ENCODE data around the gene UNKL. TPM values are rescaled to one million over a fixed set of nuclear protein-coding genes. Genes with fewer than 3 reads are reported as not detected.

Gene UNKL
- total RNA-seq, 2 experiments from 2014 or later = 22.6 to 24.2 TPM

DNA sequence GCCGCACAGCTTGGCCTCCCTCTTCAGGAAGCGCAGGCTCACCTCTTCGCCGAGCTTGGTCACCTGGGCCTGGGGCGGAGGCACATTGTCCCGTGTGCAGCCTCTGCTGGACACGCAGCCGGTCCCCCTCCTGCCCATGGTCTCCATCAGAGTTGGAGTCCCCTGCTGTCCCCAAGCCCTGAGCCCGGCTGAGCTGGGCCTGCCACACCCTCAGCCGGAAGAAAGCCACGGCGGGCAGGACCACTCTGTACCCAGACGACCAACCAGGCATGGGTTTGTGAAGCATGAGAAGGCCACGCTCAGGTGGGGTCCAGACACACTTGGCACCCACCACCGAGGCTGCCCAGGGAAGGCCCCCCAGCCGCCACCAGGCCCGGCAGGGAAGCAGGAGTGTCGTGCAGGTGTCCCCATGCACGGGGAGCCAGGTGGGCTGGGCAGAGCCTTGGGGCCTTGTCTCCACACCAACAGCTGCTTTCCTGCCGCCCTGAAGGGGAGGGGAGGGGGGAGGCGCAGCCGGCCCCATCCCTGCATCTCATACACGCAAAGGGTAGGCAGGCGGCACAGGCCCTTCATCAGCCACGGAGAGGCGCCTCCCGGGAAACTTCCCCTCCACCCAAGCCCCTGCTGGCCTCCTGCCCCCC lies 24.7 kb upstream of the UNKL start:
- no peaks in the 10 kb centered on the region for H3K36me3 Mint-ChIP-seq
- no peak overlapping the region for H3K4me3 Mint-ChIP-seq
- no peaks in the 10 kb centered on the region for H3K9me3 Mint-ChIP-seq
- no peak overlapping the region for H3K27ac Mint-ChIP-seq
- no peaks in the 10 kb centered on the region for H3K4me1 Mint-ChIP-seq
- no peak for DNase-seq
- no peaks in the 10 kb centered on the region for H3K27me3 Mint-ChIP-seq

DNA sequence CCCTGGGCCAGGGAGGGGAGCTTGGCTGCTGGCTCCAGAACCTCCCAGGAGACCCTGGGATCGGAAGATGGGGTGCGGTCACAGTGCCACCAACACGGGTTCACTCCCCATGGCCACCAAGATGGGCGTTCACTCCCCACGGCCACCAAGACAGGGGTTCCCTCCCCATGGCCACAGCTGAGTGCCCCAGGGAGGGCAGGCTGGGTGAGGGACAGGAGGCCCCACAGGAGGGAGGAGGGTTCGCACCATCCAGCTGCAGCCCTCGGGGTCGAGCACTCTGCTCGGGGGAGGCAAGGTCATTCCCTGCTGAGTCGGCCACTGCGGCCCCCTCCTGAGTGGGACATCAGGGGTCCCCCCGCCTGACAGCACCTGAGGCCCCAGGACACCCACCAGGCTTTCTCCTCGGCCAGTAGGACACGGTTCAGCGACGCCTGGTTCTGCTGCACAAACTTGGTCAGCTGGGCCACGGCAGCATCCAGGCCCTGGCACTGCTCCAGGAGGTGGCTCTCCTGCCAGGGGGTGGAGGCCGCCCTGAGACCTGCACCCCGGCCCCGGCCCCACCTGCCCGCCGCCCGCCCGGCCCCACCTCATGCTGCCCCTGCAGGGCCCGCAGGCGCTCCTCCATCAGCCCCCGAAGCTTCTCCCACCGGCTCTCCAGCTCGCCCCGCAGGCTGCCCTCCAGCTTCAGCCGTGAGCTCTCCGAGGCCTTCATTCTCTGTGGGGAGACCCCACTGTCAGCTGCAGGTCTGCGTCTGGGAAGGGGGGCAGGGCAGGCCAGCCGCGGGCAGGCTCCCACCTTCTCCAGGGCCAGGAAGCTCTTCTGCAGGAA lies 23.9 kb upstream of the UNKL start:
- H3K4me1 Mint-ChIP-seq = no peaks in the 10 kb centered on the region
- no peaks in the 10 kb centered on the region for H3K27me3 Mint-ChIP-seq
- no peak overlapping the region for H3K27ac Mint-ChIP-seq
- no peak for DNase-seq
- H3K4me3 Mint-ChIP-seq = no peak overlapping the region
- no peaks in the 10 kb centered on the region for H3K9me3 Mint-ChIP-seq
- no peaks in the 10 kb centered on the region for H3K36me3 Mint-ChIP-seq

DNA sequence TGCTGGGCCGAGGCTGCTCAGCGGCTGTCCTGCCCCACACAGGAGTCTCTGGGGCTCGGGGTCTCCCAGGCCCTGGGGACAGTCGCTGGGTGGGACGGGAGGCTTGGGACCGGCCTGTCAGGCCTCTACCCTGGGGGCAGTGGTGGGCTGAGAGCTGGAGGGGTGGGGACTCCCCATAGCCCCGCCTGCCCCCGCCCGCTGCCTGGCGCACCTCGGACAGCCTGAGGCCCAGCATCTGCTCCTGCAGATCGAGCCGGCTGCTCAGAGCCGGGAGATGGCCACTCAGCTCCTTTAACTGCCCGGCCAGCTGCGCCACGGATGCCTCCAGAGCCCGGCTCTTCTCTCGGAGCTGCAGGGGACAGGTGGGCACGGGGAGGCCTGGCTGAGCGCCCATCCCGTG lies 23.1 kb upstream of the UNKL start:
- Mint-ChIP-seq H3K27ac (no peak overlapping the region), H3K9me3 (no peaks in the 10 kb centered on the region), H3K4me3 (no peak overlapping the region), H3K36me3 (no peaks in the 10 kb centered on the region), H3K27me3 (no peaks in the 10 kb centered on the region), H3K4me1 (no peaks in the 10 kb centered on the region)
- no peak for DNase-seq

DNA sequence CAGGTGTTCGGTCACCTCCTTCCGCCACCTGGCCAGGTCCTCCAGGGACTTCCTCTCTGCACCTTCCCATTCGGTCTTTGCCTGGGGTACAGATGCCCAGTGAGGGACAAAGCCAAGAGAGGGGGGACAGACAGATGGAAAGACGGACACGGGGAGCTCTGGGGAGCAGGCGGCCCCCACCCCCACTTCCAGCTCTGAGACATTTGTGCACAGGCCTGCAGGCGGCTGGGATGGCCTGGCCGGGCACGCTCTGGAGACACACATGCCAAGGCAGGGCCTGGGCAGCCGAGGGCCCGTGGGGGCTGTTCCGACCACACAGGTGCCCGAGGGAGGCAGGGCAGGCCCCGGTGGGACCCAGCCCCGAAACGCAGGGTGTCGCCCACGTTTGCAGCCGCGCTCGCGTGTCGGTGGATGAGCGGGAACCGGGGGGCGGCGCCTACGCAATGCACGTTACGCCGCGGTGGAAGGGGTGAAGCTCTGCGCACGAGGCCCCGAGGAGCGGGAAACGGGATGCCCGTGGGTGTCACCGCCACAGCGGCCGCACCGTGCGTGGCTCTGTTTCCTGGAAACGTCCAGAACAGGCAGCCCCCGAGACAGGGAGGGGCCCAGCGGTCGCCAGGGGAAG lies 22.3 kb upstream of the UNKL start:
- Mint-ChIP-seq H3K27me3 (no peaks in the 10 kb centered on the region), H3K27ac (no peak overlapping the region), H3K9me3 (no peaks in the 10 kb centered on the region), H3K4me3 (no peak overlapping the region), H3K4me1 (no peaks in the 10 kb centered on the region), H3K36me3 (no peaks in the 10 kb centered on the region)
- no peak for DNase-seq

DNA sequence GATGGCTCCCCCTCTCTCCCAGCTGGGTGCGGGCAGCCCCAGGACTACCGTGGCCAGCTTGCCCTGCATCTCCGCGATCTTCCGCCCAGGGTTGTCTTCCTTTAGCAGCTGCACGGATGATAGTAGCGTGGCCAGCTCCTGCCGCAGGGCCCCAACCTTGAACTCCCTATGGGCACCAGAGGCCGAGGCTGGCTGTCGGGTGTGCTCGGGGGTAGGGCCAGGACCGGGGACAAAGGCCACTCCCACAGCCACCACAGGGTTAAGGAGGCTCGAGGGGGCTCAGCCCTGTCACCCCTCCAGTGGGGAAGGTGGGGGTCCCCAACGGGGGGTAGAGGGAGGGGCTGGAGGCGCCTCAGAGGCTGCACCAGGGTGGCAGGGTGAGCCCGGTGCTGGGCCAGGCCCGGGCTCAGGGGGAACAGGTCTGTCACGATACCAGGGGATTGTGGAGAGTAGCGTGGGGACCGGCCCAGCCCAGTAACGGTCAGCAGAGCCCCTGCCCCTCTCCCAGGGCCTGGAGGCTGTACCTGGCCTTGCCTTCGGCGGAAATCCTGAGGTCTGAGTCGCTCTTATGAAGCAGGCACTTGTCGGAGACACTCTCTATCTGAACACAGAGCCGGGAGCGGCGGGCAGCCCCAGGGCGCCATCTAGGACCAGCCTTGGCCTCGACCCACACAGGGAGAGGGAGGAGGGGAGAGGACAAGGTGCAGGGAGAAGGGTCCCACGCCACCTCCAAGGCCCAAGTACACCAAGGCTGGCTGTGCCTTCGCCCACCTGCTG lies 21.6 kb upstream of the UNKL start:
- no peak overlapping the region for H3K4me3 Mint-ChIP-seq
- H3K9me3 Mint-ChIP-seq = no peaks in the 10 kb centered on the region
- no peaks in the 10 kb centered on the region for H3K27me3 Mint-ChIP-seq
- H3K4me1 Mint-ChIP-seq = no peaks in the 10 kb centered on the region
- no peaks in the 10 kb centered on the region for H3K36me3 Mint-ChIP-seq
- no peak for DNase-seq
- no peak overlapping the region for H3K27ac Mint-ChIP-seq

DNA sequence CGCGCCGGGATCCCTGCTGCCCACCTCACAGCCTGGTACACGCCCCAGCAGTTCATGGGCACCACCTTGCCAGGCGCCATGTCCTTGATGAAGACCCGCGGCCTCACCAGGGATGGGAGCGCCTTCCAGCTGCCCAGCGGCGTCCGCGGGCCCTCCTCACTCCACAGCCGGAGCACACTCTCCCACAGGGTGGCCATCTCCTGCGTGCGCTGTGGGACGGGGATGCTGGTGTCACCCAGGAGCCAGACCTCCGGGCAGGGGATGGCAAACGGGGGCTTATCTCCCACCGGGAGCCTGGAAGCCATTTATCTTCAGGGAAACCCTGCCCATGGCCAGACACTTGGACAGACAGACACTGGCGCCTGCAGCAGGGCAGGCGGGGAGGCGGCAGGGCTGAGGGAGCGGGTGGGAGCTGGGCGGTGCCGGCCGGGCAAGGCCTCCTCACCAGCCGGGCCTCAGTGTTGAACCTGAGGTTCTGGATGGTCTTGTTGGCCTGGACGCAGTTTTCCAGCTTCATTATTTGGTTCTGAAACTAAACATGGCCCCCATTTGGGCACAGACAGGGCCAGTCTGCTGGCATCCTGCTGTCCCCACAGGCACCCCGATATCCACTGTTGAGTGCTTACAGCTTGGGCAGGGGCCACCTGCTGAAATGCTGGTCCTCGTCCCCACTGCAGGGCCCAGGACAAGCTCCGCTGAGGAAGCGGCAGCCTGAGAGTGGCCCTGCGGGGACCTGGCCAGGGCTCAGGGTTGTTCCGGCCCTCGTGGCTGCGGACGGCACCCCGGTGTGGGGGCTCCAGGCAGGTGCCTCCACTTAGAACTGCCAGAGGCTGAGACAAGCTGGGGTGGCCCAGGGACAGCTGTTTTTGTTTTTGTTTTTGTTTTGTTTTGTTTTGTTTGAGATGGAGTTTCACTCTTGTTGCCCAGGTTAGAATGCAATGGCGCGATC lies 20.4 kb upstream of the UNKL start:
- no peaks in the 10 kb centered on the region for H3K27me3 Mint-ChIP-seq
- H3K36me3 Mint-ChIP-seq = no peaks in the 10 kb centered on the region
- no peak overlapping the region for H3K27ac Mint-ChIP-seq
- no peaks in the 10 kb centered on the region for H3K4me1 Mint-ChIP-seq
- no peak for DNase-seq
- H3K4me3 Mint-ChIP-seq = no peak overlapping the region
- H3K9me3 Mint-ChIP-seq = no peaks in the 10 kb centered on the region

DNA sequence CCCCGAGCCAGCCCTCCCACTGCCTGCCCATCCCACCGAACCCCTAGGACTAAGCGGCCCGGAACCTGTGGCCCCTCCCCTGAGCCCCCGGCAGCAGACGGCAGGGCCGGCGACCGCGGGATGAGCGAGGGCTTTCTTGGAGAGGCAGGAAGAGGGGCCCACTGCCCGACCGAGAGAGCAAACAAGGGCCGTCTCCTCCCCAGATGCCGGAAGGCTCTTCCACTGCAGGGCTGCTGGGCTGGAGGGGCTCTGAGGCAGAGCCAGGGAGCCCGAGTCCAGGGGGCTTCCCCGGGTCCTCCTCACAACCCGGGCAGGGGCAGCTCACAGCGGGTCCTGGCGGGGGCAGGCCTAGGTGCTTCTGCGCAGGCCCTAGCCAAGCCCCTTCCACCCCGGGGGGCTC lies 19.3 kb upstream of the UNKL start:
- H3K27me3 Mint-ChIP-seq = no peaks in the 10 kb centered on the region
- no peaks in the 10 kb centered on the region for H3K9me3 Mint-ChIP-seq
- no peak for DNase-seq
- no peaks in the 10 kb centered on the region for H3K36me3 Mint-ChIP-seq
- no peaks in the 10 kb centered on the region for H3K4me1 Mint-ChIP-seq
- H3K4me3 Mint-ChIP-seq = no peak overlapping the region
- H3K27ac Mint-ChIP-seq = no peak overlapping the region

DNA sequence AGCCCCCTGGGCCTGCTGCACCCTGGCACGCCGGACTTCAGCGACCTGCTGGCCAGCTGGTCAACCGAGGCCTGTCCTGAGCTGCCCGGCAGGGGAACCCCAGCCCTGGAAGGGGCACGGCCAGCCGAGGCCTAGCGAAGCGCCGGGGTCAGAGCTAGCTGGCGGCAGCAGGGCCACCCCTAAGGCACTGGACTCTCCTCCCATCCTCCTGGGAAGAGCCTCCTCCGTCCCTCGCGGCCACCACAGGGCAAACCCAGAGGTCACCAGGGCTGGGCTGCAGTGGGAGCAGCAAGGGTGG lies 18.7 kb upstream of the UNKL start:
- Mint-ChIP-seq H3K4me3 (no peak overlapping the region), H3K4me1 (no peaks in the 10 kb centered on the region), H3K9me3 (no peaks in the 10 kb centered on the region), H3K27ac (no peak overlapping the region), H3K36me3 (no peaks in the 10 kb centered on the region), H3K27me3 (no peaks in the 10 kb centered on the region)
- DNase-seq = no peak

DNA sequence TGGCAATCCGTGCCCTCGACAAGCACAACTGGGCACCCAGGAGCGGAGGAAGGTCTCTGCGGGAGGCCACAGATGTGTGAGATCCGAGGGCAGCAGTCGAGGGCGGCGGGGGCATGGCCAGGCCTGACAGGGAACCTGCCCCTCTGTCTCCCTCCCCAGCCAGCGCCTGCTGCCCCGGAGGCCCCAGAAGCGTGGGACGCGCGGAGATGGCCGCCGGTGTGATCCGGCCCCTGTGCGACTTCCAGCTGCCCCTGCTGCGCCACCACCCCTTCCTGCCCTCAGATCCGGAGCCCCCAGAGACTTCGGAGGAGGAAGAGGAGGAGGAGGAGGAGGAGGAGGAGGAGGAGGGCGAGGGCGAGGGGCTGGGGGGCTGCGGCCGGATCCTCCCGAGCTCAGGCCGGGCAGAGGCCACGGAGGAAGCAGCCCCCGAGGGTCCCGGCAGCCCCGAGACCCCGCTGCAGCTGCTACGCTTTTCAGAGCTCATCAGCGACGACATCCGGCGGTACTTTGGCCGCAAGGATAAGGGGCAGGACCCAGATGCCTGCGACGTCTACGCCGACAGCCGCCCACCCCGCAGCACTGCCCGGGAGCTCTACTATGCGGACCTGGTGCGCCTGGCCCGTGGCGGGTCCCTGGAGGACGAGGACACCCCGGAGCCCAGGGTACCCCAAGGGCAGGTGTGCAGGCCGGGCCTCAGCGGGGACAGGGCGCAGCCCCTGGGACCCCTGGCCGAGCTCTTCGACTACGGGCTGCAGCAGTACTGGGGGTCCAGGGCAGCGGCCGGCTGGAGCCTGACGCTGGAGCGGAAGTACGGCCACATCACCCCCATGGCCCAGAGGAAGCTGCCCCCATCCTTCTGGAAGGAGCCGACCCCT lies 18.1 kb upstream of the UNKL start:
- H3K27ac Mint-ChIP-seq = peak overlapping the region; percentile 78
- H3K9me3 Mint-ChIP-seq = no peaks in the 10 kb centered on the region
- H3K4me1 Mint-ChIP-seq = no peaks in the 10 kb centered on the region
- H3K36me3 Mint-ChIP-seq = no peaks in the 10 kb centered on the region
- H3K27me3 Mint-ChIP-seq = no peaks in the 10 kb centered on the region
- no peak for DNase-seq
- H3K4me3 Mint-ChIP-seq = peak overlapping the region; percentile 69

DNA sequence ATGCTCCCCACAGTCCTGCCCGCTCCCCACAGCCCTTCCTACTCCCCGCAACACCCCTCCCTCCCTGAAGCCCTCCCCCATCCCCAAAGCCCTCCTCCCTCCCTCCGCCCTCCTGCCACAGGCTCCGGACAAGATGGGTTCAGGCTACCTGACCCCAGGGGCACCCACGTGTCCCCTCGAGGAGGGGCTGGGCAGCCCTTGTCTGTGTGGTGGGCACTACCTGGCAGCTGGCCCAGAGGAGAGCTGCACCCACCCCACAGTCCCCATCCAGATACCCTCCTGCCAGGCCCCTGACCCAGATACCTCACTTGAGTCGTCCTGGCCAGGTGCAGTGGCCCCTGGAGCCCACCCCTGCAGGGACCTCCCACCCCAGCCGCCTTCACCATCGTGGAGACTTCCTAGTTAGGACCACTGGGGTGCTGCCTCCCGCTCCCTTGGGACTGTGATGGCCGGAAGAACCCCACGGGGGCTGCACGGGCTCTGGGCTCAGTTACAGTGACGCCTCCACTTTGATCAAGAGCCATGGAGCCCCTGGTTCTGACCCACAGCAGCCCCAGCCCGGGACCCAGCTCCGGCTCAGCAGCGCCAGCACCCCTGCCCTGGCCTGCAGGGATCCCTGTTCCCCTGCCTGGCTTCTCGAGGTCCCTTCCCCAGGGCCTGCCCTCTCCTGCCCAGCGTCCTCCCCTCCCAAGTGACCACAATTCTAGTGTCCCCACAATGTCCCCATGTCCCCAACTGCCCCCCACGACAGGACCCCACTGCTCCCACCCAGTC lies 17.2 kb upstream of the UNKL start:
- H3K4me3 Mint-ChIP-seq = peak overlapping the region; percentile 69
- no peak for DNase-seq
- H3K27ac Mint-ChIP-seq = peak overlapping the region; percentile 78
- H3K36me3 Mint-ChIP-seq = no peaks in the 10 kb centered on the region
- no peaks in the 10 kb centered on the region for H3K4me1 Mint-ChIP-seq
- H3K9me3 Mint-ChIP-seq = no peaks in the 10 kb centered on the region
- no peaks in the 10 kb centered on the region for H3K27me3 Mint-ChIP-seq

DNA sequence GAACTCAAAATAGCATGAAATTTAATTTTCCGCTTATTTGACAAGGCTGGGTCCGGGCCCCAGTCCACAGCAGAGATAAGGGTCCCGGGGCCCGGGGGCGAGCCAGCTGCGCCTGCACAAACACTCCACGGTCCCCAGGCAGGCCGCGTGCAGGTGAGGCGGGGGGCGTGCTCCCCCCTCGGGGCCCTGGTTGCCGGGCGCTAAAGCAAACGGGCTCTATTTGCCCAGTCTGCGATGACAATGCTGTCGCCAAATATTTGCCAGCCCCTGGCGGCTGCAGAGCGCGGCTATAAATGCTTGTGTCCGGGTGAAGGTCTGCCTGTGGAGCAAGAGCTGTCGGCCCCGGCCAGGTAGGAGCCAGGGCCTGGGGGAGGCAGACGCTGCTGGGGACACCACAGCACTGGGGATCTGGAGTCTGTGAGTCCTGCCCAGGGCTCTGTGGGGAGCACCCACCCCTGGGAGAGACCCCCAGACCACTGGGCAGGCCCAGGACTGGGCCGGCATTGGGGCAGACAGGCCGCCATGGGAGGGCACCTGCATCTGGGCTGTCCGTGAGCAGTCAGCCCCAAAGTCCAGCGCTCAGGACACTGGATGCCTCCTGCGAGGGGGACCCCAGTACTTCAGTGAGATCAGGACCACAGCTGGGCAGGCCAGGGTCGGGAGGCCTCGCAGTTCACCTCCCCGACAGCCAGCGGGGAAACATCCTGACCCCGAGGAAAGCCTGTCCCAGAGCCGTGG lies 16.4 kb upstream of the UNKL start, which contains the start of gene PERCC1:
Gene PERCC1 (plus strand): TSS at position 320 of the 738 bp plus-strand sequence. CDS start 1,516 bp downstream, outside the sequence.
- no peaks in the 10 kb centered on the region for H3K9me3 Mint-ChIP-seq
- no peaks in the 10 kb centered on the region for H3K27me3 Mint-ChIP-seq
- peak within 1 kb of the TSS; percentile 78 for H3K27ac Mint-ChIP-seq

DNA sequence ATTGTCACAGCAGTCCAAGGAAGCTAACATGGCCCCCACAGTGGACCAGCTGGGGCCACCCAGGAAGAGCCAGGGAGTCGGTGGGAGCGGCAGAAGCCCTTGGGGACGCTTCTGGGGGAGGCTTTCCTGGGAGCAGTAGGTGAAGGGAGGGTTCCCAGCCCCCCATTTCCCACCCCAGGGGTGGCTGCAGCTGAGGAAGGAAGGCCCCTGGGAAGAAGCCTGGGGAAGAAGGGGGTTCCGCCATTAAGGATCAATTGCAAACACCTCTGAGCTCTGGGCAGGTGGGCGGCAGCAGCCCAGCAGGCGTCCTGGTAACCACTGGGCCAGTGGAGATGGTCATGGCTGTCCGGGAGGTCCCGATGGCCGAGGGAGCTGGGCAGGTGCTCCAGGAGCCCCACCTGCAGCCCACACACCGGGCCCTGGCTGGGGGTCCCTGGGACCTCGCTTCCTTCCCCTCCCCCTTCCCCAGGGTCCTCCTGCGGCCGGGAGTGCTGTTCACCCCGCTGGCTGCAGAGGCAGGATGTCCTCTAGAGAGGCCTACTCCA lies 15.8 kb upstream of the UNKL start:
- H3K4me3 Mint-ChIP-seq = no peak overlapping the region
- H3K27me3 Mint-ChIP-seq = no peaks in the 10 kb centered on the region
- DNase-seq = no peak
- no peaks in the 10 kb centered on the region for H3K9me3 Mint-ChIP-seq
- no peak overlapping the region for H3K27ac Mint-ChIP-seq
- H3K4me1 Mint-ChIP-seq = no peaks in the 10 kb centered on the region
- no peaks in the 10 kb centered on the region for H3K36me3 Mint-ChIP-seq

More for the DNA sequence above, 16.4 kb upstream of the UNKL start, which contains the start of gene PERCC1:
- H3K4me1 Mint-ChIP-seq = no peaks in the 10 kb centered on the region
- no peaks in the 10 kb centered on the region for H3K36me3 Mint-ChIP-seq
- no peak for DNase-seq
- peak within 1 kb of the TSS; percentile 69 for H3K4me3 Mint-ChIP-seq
